SHP77 treated with DMSO at 0.1 percent for 48 hours (cell line): Measurements from ENCODE around the gene KDM6A.
"Not testable (repeated sequence)": the region's sequence is repeated elsewhere in the genome, so short reads cannot be mapped to it uniquely, and the experiment has no call there.

Experiments used
- DNase-seq: peaks from one replicate; lab custom pipeline; 2025; lab: John Stamatoyannopoulos, UW

Gene KDM6A

DNA sequence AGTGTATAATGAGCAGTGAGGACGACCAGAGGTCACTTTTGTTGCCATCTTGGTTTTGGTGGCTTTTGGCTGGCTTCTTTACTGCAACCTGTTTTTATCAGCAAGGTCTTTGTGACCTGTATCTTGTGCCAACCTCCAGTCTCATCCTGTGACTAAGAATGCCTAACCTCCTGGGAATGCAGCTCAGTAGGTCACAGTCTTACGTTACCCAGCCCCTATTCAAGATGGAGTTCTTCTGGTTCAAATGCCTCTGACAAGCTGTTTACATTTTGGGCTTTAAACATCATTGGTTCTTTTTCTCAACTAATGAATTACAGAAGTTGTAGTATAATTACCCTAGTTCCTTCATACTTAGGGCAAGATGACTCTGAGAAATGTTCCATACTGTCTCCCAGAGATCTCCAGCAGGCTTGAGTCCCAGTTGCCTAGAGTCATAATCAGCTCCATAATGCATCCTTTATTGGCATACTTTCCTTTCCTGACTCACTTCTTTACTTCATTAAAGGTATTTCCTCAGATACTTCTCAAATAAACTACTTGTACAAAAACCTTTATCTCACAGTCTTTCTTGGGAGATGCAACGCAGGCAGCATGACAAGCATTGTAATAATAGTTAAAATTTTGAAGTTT lies 136.5 kb downstream of the KDM6A start:
- no peak for DNase-seq

DNA sequence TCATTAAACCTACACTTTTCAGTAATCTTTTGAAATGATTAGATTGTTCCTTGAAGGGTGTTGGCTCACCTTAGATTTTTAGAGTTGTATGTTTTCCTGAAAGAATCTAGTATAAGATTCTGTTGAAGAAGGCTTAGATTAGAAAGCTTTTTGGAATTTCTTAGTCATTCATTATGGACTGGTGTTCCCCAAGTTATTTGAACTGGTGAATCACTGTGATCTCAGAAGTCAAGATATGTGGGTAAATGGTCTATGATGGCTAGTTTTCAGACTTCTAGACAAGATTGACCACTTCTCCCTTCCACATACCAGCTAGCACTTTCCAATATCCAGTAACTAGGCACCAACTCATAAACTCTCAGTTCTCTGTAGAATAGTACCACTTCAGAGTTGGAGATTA lies 138.1 kb downstream of the KDM6A start:
- no peak for DNase-seq

GRCh38 chrX:45011597-45011996 lies 138.6 kb downstream of the KDM6A start:
- DNase-seq, result no peak

- no peak for DNase-seq
Measured at GRCh38 chrX:45017946-45018345, 145.0 kb downstream of the KDM6A start.

DNA sequence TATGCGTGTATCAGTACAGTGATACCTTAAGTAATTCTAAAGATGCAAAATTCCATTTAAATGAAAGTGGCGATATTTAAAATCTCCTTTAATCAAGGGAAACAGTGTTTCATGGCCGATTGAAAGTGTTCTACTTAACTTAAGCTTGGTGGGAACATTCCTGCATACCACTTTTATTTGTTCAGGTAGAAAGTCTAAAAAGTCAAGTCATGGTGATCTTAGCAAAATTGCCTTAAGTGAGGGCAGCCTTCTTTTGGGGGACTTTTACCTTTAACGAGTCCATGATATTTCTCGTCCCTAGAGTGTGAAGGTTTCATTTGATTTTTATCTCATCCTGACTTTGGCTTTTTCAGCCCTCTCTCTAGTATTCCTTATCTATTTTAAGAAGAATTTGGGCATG lies 149.2 kb downstream of the KDM6A start:
- DNase-seq, result no peak

- no peak for DNase-seq
Measured at GRCh38 chrX:45024501-45024900, 151.5 kb downstream of the KDM6A start.

GRCh38 chrX:45026036-45026435 lies 153.0 kb downstream of the KDM6A start:
- DNase-seq, result no peak

GRCh38 chrX:45031830-45032378 lies 158.9 kb downstream of the KDM6A start:
- DNase-seq, result no peak

- DNase-seq, result no peak
Measured at GRCh38 chrX:45035071-45035470, 162.1 kb downstream of the KDM6A start.

DNA sequence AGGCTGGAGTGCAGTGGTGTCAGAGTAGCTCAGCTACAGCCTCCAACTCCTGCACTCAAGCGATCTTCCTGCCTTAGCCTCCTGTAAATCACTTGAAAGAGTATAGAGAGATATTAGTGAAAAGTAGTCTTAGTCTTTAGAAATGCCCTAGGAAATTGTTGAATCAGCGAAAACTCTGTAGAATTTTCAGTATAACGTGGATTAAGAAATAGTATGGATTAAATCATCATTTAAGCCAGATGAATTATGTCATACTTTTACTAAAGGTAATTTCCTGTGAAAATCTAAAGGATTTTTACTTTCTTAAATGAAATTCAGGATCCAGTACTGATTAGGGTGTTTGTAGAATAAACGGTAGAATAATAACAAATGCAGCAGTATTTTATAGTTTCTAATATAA lies 163.2 kb downstream of the KDM6A start:
- DNase-seq, result no peak

- DNase-seq, result not testable (repeated sequence)
Measured at GRCh38 chrX:45040137-45040536, 167.1 kb downstream of the KDM6A start.

DNA sequence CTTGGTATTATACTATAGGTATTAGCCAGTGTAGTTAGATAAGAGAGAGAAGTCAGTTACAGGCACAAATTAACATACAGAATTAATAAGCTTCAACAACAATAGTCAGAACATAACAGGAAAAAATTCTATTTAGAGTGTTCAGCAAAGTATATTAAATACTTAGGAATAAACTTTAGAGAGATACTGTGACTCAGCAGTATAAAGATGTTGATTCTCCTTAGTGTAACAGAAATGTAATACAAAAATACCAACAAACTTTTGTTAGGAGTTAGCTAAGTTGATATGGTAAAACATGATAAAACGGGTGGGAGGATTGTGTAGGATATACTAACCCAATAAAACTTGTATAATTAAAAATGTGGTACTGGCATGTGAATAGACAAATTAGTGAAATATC lies 173.4 kb downstream of the KDM6A start:
- DNase-seq, result no peak

DNA sequence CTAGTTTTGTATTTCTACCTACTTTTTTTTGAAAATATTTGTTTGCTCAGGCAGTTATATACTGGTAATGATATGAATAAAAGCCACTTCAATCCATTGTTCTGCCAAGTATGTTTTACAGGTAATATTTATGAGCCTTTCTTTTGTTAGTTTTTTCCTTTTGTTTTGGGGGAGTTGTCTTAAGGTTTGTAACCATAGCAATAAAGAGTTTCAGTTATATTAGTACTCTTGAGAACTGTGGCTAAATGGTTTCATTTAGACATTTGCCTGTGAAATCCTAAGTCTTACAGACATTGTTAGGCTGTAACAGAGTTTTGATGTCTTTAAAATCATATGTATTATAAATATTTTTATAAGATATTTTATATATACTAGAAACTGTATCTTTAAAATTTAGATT lies 177.6 kb downstream of the KDM6A start:
- DNase-seq, result no peak

GRCh38 chrX:45056428-45057145 lies 183.6 kb downstream of the KDM6A start:
- no peak for DNase-seq

GRCh38 chrX:45059906-45060305 lies 186.9 kb downstream of the KDM6A start:
- not testable (repeated sequence) for DNase-seq

DNA sequence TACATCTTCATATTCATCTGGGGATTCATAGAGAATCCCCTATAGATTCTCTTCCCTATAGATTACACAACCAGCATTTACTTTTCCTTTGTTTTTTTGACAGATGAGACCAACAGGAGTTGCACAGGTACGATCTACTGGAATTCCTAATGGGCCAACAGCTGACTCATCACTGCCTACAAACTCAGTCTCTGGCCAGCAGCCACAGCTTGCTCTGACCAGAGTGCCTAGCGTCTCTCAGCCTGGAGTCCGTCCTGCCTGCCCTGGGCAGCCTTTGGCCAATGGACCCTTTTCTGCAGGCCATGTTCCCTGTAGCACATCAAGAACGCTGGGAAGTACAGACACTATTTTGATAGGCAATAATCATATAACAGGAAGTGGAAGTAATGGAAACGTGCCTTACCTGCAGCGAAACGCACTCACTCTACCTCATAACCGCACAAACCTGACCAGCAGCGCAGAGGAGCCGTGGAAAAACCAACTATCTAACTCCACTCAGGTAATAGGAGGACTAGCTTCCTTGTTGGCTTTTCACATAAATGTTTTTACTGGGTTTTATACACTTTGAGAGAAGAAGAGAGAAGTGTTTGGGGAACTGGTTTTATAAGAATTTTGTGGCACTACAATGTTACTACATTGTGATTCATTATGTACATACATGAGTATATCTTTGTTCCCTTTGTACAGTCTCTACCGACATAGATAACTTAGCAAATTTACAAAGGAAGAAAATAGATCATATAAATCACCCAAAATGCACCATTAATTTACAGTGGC lies 190.5 kb downstream of the KDM6A start:
- DNase-seq, result no peak

DNA sequence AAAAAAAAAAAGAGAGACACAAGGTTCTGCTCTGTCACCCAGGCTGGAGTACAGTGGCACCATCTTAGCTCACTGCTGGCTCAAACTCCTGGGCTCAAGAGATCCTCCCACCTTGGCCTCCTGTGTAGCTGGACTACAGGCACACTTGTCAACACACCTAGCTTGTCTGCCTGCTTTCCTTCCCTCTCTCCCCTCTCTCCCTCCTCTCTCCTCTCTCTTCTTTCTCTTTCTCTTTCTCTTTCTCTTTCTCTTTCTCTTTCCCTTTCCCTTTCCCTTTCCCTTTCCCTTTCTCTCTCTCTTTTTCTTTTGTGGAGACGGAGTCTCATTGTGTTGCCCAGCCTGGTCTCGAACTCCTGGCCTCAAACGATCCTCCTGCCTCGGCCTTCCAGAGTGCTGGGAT lies 195.6 kb downstream of the KDM6A start:
- DNase-seq, result no peak

DNA sequence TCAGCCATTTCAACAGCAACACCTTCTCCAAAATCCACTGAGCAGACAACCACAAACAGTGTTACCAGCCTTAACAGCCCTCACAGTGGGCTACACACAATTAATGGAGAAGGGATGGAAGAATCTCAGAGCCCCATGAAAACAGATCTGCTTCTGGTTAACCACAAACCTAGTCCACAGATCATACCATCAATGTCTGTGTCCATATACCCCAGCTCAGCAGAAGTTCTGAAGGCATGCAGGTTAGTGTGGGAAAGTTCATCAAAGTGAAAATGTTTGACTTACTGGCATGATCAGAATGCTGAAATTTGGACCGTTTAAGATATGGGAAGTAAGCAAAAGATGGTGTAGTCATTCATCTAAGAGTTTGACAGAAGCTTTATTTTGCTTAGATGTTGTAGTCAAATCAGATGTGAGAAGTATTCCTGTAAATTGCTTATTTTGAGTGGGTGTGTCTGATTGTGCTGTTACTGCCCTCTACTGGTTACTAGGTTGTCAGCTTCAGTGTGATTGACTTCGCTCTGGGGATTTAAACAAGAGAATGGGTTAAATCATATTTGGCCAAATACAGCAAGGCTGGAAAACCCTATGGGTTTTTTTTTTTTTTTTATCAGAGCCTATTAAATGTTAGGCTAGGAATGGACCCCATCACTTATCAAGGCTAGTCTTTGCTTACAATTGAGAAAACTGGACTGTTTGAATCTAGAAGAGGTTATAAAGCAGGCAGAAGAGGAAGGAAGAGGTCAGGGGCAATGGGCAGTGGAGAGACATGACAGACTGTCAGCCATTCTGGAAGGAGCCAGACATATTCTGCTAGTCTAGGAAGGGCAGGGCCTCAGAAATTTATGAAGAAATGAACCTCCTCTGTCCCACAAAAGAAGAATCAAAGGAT lies 197.4 kb downstream of the KDM6A start:
- no peak for DNase-seq

DNA sequence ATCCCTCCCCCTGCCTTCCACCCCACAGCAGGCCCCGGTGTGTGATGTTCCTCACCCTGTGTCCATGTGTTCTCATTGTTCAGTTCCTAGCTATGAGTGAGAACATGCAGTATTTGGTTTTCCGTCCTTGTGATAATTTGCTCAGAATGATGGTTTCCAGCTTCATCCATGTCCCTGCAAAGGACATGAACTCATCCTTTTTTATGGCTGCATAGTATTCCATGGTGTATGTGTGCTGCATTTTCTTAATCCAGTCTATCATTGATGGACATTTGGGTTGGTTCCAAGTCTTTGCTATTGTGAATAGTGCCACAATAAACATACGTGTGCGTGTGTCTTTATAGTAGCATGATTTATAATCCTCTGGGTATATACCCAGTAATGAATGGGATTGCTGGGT lies 200.0 kb downstream of the KDM6A start:
- not testable (repeated sequence) for DNase-seq

DNA sequence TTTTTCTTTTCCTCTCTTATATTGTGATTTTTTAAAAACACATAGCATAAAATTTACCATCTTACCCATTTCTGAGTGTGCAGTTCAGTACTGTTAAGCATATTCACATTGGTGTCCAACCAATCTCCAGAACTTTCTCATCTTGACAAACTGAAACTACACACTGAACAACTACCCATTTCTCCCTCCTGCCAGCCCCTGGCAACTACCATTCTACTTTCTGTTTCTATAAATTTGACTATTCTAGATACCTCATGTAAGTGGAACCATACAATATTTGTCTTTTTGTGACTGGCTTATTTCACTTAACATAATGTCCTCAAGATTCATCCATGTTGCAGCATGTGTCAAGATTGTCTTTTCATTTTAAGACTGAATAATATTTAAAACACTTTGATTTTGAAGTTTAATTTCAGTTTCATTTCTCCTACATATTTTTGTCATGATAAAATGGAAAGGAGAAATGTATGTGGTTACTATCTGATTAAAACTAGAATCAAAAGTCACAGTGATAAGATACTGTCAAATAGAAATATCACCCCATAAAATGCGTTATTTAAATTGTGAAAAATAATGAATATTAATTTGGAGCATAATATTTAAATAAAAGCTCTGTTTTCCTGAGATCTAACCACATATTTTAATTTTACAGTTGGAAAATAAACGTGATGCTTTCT lies 204.9 kb downstream of the KDM6A start:
- DNase-seq, result no peak

- no peak for DNase-seq
Measured at GRCh38 chrX:45083314-45083713, 210.3 kb downstream of the KDM6A start.
